LNCAP (cell line): Measurements from ENCODE around the gene AKAP17A.
A peak's percentile ranks its signal among the peaks of the same experiment; 100 is the strongest.

Experiments
- TF ChIP-seq, protein P1 (sequence below): fragments of 450-650 bp; IDR thresholded peaks from 2 replicates; pipeline ENCODE4 v1.5.1; 2017; ENCODE audit warnings: mild to moderate bottlenecking

AKAP17A gene

GRCh38 chrX:1581132-1581531 lies 10.3 kb upstream of the AKAP17A start:
- TF ChIP-seq, protein P1, sequence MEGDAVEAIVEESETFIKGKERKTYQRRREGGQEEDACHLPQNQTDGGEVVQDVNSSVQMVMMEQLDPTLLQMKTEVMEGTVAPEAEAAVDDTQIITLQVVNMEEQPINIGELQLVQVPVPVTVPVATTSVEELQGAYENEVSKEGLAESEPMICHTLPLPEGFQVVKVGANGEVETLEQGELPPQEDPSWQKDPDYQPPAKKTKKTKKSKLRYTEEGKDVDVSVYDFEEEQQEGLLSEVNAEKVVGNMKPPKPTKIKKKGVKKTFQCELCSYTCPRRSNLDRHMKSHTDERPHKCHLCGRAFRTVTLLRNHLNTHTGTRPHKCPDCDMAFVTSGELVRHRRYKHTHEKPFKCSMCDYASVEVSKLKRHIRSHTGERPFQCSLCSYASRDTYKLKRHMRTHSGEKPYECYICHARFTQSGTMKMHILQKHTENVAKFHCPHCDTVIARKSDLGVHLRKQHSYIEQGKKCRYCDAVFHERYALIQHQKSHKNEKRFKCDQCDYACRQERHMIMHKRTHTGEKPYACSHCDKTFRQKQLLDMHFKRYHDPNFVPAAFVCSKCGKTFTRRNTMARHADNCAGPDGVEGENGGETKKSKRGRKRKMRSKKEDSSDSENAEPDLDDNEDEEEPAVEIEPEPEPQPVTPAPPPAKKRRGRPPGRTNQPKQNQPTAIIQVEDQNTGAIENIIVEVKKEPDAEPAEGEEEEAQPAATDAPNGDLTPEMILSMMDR: peak; percentile 70

GRCh38 chrX:1582686-1583437 lies 8.5 kb upstream of the AKAP17A start:
- TF ChIP-seq, protein P1: no peak

- TF ChIP-seq, protein P1: no peak
These were observed 7.0 kb upstream of the AKAP17A start for GRCh38 chrX:1584237-1585011.

DNA sequence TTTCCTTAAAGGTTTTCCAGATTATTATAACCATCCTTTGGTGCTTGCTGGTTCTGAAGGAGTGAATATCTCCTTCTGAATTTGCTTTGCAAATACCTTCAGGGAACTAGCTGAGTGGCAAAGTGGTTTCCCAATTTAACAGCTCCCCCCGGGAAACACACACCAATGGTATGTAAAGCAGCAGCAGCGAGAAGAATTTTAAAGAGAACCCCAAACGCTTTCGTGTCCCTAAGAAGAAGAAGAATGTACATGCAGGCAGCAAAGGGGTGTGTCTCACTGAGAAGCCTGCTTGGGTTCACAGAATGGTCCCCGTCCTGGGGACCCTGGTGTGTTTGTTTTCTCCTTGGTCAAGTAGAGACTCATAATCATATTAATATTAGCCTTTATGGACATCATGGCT lies 4.2 kb upstream of the AKAP17A start:
- TF ChIP-seq, protein P1: no peak

GRCh38 chrX:1589356-1590130 lies 1.9 kb upstream of the AKAP17A start:
- TF ChIP-seq, protein P1: no peak

- TF ChIP-seq, protein P1: no peak
These were observed 562 bp downstream of the AKAP17A start for GRCh38 chrX:1591863-1592469.

GRCh38 chrX:1592470-1593142 lies 1.2 kb downstream of the AKAP17A start:
- TF ChIP-seq, protein P1: no peak
